ENCODE results near the gene SNX13. TPM values are rescaled to one million over a fixed set of nuclear protein-coding genes. Genes with fewer than 3 reads are reported as not detected.

SNX13 gene
- total and polyA plus RNA-seq, 7 donors: 8.0 to 59.2 (median 37.5) TPM

GRCh38 chr7:17965603-17966002 is 25.3 kb upstream of the SNX13 start:
- intact Hi-C loops (cut with DNase I): no loop called here
- H3K36me3 ChIP-seq (ENCODE audit: insufficient read depth in 1 of 2, low read depth in 1 of 2): no peaks in the 10 kb centered on the region
- H3K4me3 ChIP-seq: no peak overlapping the region
- DNase-seq (no peak), ATAC-seq (no peak)
- H3K9me3 ChIP-seq: no peaks in the 10 kb centered on the region
- H3K27me3 ChIP-seq (ENCODE audit: insufficient read depth in 3 of 3, low read length in 2 of 3): no peaks in the 10 kb centered on the region
- TF ChIP-seq CTCF (IDR thresholded peaks at IDR 0.05): no peak
- H3K4me1 ChIP-seq: no peaks in the 10 kb centered on the region
- H3K27ac ChIP-seq: no peak overlapping the region

- ATAC-seq: no peak
- TF ChIP-seq CTCF (IDR thresholded peaks at IDR 0.05): no peak
- no peak overlapping the region for H3K4me3 ChIP-seq
These were observed 23.0 kb upstream of the SNX13 start for GRCh38 chr7:17963281-17963680.

GRCh38 chr7:17962652-17963051 is 22.4 kb upstream of the SNX13 start:
- H3K9me3 ChIP-seq: no peaks in the 10 kb centered on the region
- 86 to 90% (median 88%) methylated on average over 9 of the region's 9 CpGs for WGBS, 3 donors
- H3K4me1 ChIP-seq: no peaks in the 10 kb centered on the region
- no peak for TF ChIP-seq CTCF (IDR thresholded peaks at IDR 0.05)
- intact Hi-C loops (cut with DNase I): no loop called here
- no peaks in the 10 kb centered on the region for H3K36me3 ChIP-seq (ENCODE audit: insufficient read depth in 1 of 2, low read depth in 1 of 2)
- no peak overlapping the region for H3K4me3 ChIP-seq
- DNase-seq (no peak), ATAC-seq (no peak)
- H3K27ac ChIP-seq: no peak overlapping the region
- no peaks in the 10 kb centered on the region for H3K27me3 ChIP-seq (ENCODE audit: insufficient read depth in 3 of 3, low read length in 2 of 3)

More at GRCh38 chr7:17963281-17963680, 23.0 kb upstream of the SNX13 start:
- Histone ChIP-seq H3K27ac (no peak overlapping the region), H3K9me3 (no peaks in the 10 kb centered on the region), H3K36me3 (ENCODE audit: insufficient read depth in 1 of 2, low read depth in 1 of 2) (no peaks in the 10 kb centered on the region), H3K27me3 (ENCODE audit: insufficient read depth in 3 of 3, low read length in 2 of 3) (no peaks in the 10 kb centered on the region), H3K4me1 (no peaks in the 10 kb centered on the region)
- DNase-seq: no peak
- intact Hi-C loops (cut with DNase I): no loop called here
- 30 to 49% (median 33%) methylated on average over 3 of the region's 3 CpGs for WGBS, 3 donors

GRCh38 chr7:17957871-17958270 is 17.6 kb upstream of the SNX13 start:
- H3K9me3 ChIP-seq: no peaks in the 10 kb centered on the region
- no peak overlapping the region for H3K4me3 ChIP-seq
- no peak overlapping the region for H3K27ac ChIP-seq
- H3K27me3 ChIP-seq (ENCODE audit: insufficient read depth in 3 of 3, low read length in 2 of 3): no peaks in the 10 kb centered on the region
- 58 to 79% (median 77%) methylated on average over 2 of the region's 2 CpGs for WGBS, 3 donors
- no peaks in the 10 kb centered on the region for H3K4me1 ChIP-seq
- intact Hi-C loops (cut with DNase I): no loop called here
- H3K36me3 ChIP-seq (ENCODE audit: insufficient read depth in 1 of 2, low read depth in 1 of 2): no peaks in the 10 kb centered on the region
- no peak for TF ChIP-seq CTCF (IDR thresholded peaks at IDR 0.05)
- no peak for ATAC-seq
- DNase-seq: no peak

- Histone ChIP-seq H3K4me3 (no peak overlapping the region), H3K4me1 (no peaks in the 10 kb centered on the region), H3K9me3 (no peaks in the 10 kb centered on the region), H3K36me3 (ENCODE audit: insufficient read depth in 1 of 2, low read depth in 1 of 2) (no peaks in the 10 kb centered on the region), H3K27ac (no peak overlapping the region), H3K27me3 (ENCODE audit: insufficient read depth in 3 of 3, low read length in 2 of 3) (peaks cover 0 to 3% (median 0%) of the 10 kb centered on the region in 3 donors)
- ATAC-seq: no peak
- intact Hi-C loops (cut with DNase I): no loop called here
- 89 to 94% (median 92%) methylated on average over 2 of the region's 2 CpGs for WGBS, 3 donors
- no peak for DNase-seq
- no peak for TF ChIP-seq CTCF (IDR thresholded peaks at IDR 0.05)
These were observed 12.1 kb upstream of the SNX13 start for GRCh38 chr7:17952387-17952786.
